Epithelial cell of proximal tubule (primary cell): Measurements from ENCODE around the gene RAI1. TPM values are rescaled to one million over a fixed set of nuclear protein-coding genes. Genes with fewer than 3 reads are reported as not detected.

Experiments used
- DNase-seq: peaks from one replicate; pipeline ENCODE4 v3.0.0-alpha.2; 2011; ENCODE audit warnings: low read depth
- H3K4me3 ChIP-seq: 2 replicates; pipeline ENCODE4 v1.5.1; 2011; ENCODE audit warnings: low read depth, mild to moderate bottlenecking, low read length
- total RNA-seq: library from RNA; depleted of rRNA; stranded (reverse); fragments of >200 nt; gene quantifications from 2 replicates; pipeline ENCODE4 v1.2.3, GENCODE V29; 2015
- TF ChIP-seq, protein P1 (sequence below): conservative IDR thresholded peaks from 2 replicates; pipeline ENCODE4 v1.5.1; 2012; ENCODE audit warnings: low read depth, mild to moderate bottlenecking, low read length

RAI1 gene
- total RNA-seq, 1 donor from 2014 or later = 13.7 TPM

GRCh38 chr17:17713839-17714238 lies 32.6 kb downstream of the RAI1 start:
- no peak overlapping the region for H3K4me3 ChIP-seq
- TF ChIP-seq, protein P1, sequence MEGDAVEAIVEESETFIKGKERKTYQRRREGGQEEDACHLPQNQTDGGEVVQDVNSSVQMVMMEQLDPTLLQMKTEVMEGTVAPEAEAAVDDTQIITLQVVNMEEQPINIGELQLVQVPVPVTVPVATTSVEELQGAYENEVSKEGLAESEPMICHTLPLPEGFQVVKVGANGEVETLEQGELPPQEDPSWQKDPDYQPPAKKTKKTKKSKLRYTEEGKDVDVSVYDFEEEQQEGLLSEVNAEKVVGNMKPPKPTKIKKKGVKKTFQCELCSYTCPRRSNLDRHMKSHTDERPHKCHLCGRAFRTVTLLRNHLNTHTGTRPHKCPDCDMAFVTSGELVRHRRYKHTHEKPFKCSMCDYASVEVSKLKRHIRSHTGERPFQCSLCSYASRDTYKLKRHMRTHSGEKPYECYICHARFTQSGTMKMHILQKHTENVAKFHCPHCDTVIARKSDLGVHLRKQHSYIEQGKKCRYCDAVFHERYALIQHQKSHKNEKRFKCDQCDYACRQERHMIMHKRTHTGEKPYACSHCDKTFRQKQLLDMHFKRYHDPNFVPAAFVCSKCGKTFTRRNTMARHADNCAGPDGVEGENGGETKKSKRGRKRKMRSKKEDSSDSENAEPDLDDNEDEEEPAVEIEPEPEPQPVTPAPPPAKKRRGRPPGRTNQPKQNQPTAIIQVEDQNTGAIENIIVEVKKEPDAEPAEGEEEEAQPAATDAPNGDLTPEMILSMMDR = no peak
- DNase-seq = peak; percentile 84

DNA sequence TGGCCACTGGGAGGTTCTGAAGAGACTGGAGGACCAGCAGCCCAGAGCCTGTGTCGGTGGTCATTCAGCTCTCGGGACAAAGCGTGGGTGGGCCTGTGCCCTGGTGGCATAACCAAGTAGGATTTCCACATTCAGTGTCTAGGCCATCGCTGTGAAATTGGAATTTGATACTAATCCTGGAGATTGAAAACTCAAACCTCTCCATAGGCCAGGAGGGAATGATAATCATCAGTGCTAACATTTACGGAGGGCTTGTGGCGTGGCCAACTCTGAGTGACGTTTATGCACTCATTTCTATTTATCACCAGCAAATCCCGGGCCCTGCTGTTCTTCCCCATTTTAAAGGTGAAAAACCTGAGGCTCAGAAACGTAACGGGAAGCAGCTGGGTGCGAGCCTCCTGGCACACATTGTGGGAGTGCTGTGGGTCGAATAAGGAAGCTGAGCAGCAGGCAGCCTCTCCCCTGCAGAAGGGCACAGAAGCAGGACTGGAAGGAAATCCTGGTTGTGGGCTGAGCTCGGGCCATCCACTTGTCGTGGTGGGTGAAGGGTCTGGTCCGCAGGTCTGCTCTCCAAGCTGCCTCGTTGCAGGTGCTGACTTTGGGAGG lies 33.1 kb downstream of the RAI1 start:
- no peak overlapping the region for H3K4me3 ChIP-seq
- TF ChIP-seq, protein P1 = no peak
- no peak for DNase-seq

DNA sequence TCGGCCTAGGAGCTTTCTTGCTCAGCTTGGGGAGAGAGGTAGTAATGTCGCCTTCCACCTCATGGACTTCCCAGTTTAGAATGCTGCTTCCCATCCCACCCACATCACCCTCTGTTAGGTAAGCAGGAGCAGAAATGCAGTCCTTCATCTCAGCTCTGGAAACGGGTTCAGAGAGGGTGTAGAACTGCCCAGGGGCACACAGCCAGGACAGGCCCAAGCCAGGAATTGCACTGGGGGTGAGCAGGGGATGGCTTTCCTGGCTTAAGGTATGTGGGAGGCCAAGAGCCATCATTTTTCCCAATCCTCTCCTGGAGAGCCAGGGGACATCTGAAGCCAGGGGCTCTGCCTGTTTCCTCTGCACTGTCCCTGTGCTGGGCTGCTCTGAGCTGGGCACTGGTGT lies 33.6 kb downstream of the RAI1 start:
- TF ChIP-seq, protein P1 = no peak
- no peak overlapping the region for H3K4me3 ChIP-seq
- no peak for DNase-seq

DNA sequence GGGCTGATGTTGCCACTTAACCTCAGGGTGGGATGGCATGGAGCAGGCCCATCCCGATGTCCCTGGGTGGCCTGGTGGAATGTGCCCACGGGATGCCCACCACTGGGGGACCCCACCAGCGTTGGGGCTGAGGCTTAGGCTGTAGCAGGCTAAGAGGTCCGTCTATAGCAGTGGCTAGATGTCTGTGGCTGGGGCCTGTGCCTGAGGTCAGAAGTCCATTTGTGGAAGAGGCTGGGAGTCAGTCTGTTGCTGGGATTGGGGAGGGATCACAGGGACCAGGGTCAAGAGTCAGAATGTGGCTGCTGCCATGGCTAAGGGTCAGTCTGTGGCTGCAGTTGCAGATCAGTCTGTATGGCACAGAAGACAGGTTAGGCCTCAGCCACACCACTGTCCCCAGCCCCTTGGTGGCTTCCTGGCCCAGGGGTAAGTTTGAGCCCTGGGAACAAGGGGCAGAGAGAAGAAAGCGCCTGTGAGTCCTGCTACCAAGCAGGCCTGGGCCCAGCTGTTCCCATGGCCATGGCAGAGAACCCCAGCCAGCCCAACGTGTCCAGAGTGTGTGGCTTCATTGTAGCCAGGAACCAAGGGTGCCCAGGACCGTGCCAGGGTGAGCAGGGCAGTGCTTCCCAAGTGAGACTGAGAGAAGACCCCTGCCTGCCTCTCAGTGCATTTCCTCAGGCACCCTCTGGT lies 35.7 kb downstream of the RAI1 start:
- no peak for DNase-seq
- TF ChIP-seq, protein P1 = no peak
- H3K4me3 ChIP-seq = no peak overlapping the region

GRCh38 chr17:17718251-17718650 lies 37.0 kb downstream of the RAI1 start:
- TF ChIP-seq, protein P1 = no peak
- H3K4me3 ChIP-seq = no peak overlapping the region
- no peak for DNase-seq

- TF ChIP-seq, protein P1 = no peak
- DNase-seq = no peak
- no peak overlapping the region for H3K4me3 ChIP-seq
These were observed 38.1 kb downstream of the RAI1 start for GRCh38 chr17:17719199-17719940.
